Measurements from ENCODE around the gene MPEG1.

Gene MPEG1

GRCh38 chr11:59173080-59173963 lies 39.4 kb downstream of the MPEG1 start:
- peak; percentile 48 for DNase-seq (ENCODE audit: low read depth)
- H3K4me3 ChIP-seq (replicated peaks; ENCODE audit: low read depth, low read length), result peak overlapping the region; percentile 70
- no peak for TF ChIP-seq CTCF (IDR thresholded peaks at IDR 0.05; ENCODE audit: low read length, missing control alignments)

GRCh38 chr11:59172345-59173079 lies 40.2 kb downstream of the MPEG1 start:
- DNase-seq (ENCODE audit: low read depth), result no peak
- TF ChIP-seq CTCF (IDR thresholded peaks at IDR 0.05; ENCODE audit: low read length, missing control alignments), result no peak
- H3K4me3 ChIP-seq (replicated peaks; ENCODE audit: low read depth, low read length), result peak overlapping the region; percentile 70

DNA sequence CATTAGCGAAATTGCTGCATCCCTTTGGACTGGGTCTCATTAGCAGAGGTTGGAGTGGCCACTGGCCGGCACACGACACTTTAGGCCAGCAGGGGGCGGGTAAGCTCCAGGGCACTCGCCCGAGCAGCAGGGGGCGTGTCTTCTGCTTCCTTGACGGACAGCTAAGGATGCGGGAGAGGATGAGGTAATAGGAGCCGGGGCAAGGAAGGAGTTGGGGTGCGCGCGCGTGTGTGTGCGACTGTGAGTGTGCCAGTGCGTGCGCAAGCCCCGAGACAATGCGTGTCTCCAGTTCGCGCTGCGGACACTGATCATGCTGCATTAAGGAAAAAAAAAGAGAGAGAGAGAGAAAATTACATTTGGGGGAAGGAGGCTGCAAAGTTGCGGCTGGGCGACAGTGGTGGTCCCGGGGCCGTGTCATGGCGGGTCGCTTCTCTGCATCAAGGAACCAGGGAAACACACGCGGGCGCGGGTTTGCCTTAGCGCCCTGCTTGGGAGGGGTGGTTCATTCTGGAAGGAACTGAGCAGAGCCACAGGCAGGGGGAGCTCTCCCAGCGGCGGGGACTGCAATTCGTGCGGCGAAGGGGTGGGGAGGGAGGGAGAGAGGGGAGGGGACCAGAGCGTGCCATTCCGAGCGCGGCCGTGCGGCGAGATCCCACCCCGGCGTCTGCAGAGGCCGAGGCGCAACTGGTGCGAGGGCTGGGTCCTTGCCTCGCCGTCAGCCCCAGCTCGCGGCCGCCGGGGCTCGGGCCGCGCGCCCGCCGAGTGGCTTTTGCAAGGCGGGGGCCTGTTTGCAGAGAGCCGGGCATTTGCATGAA lies 41.0 kb downstream of the MPEG1 start, which contains the start of gene DTX4:
Gene DTX4, plus strand, starts transcription at position 625 of the 815 bp plus-strand sequence. CDS start 464 bp downstream, outside the sequence.
- peak; percentile 92 for DNase-seq (ENCODE audit: low read depth)
- peak; percentile 99 for TF ChIP-seq CTCF (IDR thresholded peaks at IDR 0.05; ENCODE audit: low read length, missing control alignments)
- H3K4me3 ChIP-seq (replicated peaks; ENCODE audit: low read depth, low read length), result peak within 1 kb of the TSS; percentile 70

GRCh38 chr11:59164028-59164427 lies 48.7 kb downstream of the MPEG1 start:
- H3K4me3 ChIP-seq (replicated peaks; ENCODE audit: low read depth, low read length), result no peak overlapping the region
- DNase-seq (ENCODE audit: low read depth), result no peak
- TF ChIP-seq CTCF (IDR thresholded peaks at IDR 0.05; ENCODE audit: low read length, missing control alignments), result no peak

Data from fibroblast of pulmonary artery (primary cell).